ENCODE measurements around the gene PAQR9.

- TF ChIP-seq CTCF (IDR thresholded peaks at IDR 0.05; ENCODE audit: extremely low read depth in 1 of 2, insufficient read depth in 1 of 2, low read depth in 1 of 2, low read length in 2 of 2) (no peak), EZH2 (IDR thresholded peaks at IDR 0.05; ENCODE audit: borderline replicate concordance, low read depth, low read length, severe bottlenecking) (no peak), POLR2A (IDR thresholded peaks at IDR 0.05; ENCODE audit: low read depth, low read length) (no peak), JUN (IDR thresholded peaks at IDR 0.05; ENCODE audit: borderline replicate concordance, insufficient read depth, insufficient read length, low read depth) (no peak), GATA2 (IDR thresholded peaks at IDR 0.05; ENCODE audit: insufficient read depth, insufficient read length, low read depth, low read length) (no peak)
Measured at GRCh38 chr3:142972092-142972753, 8.7 kb upstream of the PAQR9 start.

Data from endothelial cell of umbilical vein (primary cell).